ENCODE data around the gene PLSCR1.
A peak's percentile ranks its signal among the peaks of the same experiment; 100 is the strongest.

Gene PLSCR1

DNA sequence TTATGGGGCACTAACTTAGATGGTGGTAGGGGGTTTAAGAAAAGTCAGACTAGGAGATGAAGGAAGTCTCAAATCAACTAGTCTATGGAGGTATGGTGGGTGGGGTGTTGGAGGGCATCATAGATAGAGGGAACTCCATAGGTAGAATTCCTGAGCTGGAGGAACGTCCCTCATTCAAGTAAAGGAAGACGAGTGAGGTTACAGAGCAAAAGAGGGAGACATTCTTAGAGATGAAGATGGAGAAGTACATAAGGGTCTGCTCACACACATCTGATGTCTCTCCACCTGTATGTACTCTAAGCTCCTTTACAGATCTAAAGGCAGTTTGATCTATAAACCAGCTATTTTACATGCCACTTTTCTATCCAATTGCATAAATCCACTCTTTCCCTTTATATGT is 1.4 kb downstream of the PLSCR1 start:
- peak overlapping the region; percentile 69 for H3K4me3 ChIP-seq (ENCODE audit: low read depth, low read length)
- no peak for TF ChIP-seq CTCF (IDR thresholded peaks at IDR 0.05; ENCODE audit: insufficient read depth, low read depth, low read length, missing control alignments)
- no peak for DNase-seq (ENCODE audit: low read depth)

- DNase-seq (ENCODE audit: low read depth), result no peak
- peak overlapping the region; percentile 69; the same call in 1 of the 2 replicates for H3K4me3 ChIP-seq (ENCODE audit: low read depth, low read length)
- TF ChIP-seq CTCF (IDR thresholded peaks at IDR 0.05; ENCODE audit: insufficient read depth, low read depth, low read length, missing control alignments), result no peak
These were observed 2.2 kb downstream of the PLSCR1 start for GRCh38 chr3:146542179-146542578.

- DNase-seq (ENCODE audit: low read depth), result no peak
- no peak overlapping the region; the same call in 1 of the 2 replicates for H3K4me3 ChIP-seq (ENCODE audit: low read depth, low read length)
- TF ChIP-seq CTCF (IDR thresholded peaks at IDR 0.05; ENCODE audit: insufficient read depth, low read depth, low read length, missing control alignments), result no peak
These were observed 3.4 kb downstream of the PLSCR1 start for GRCh38 chr3:146540978-146541377.

- no peak for TF ChIP-seq CTCF (IDR thresholded peaks at IDR 0.05; ENCODE audit: insufficient read depth, low read depth, low read length, missing control alignments)
- no peak overlapping the region for H3K4me3 ChIP-seq (ENCODE audit: low read depth, low read length)
- DNase-seq (ENCODE audit: low read depth), result peak; percentile 36
These were observed 4.2 kb downstream of the PLSCR1 start for GRCh38 chr3:146540236-146540635.

DNA sequence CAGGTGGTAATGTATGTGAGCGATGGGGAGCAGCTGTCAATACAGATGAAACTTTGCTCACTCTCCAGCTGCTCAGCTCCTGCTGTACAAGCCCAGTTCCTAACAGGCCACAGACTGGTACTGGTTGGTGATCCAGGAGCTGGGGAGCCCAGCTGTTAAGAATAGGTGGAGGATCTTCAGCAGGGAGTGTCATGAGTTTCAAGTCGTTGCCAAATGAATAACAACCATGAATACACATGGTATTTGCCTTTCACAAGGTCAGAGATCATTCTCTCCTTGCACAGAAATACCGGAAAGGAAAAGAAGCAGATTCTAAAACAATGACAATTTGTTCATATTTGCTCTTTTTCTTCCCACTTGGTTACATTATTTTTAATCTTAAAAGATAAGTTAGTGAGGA is 5.1 kb downstream of the PLSCR1 start:
- no peak overlapping the region for H3K4me3 ChIP-seq (ENCODE audit: low read depth, low read length)
- no peak for DNase-seq (ENCODE audit: low read depth)
- TF ChIP-seq CTCF (IDR thresholded peaks at IDR 0.05; ENCODE audit: insufficient read depth, low read depth, low read length, missing control alignments), result no peak

- DNase-seq (ENCODE audit: low read depth), result no peak
- TF ChIP-seq CTCF (IDR thresholded peaks at IDR 0.05; ENCODE audit: insufficient read depth, low read depth, low read length, missing control alignments), result no peak
- no peak overlapping the region for H3K4me3 ChIP-seq (ENCODE audit: low read depth, low read length)
These were observed 6.8 kb downstream of the PLSCR1 start for GRCh38 chr3:146537603-146538002.

- TF ChIP-seq CTCF (IDR thresholded peaks at IDR 0.05; ENCODE audit: insufficient read depth, low read depth, low read length, missing control alignments), result no peak
- no peak for DNase-seq (ENCODE audit: low read depth)
- H3K4me3 ChIP-seq (ENCODE audit: low read depth, low read length), result no peak overlapping the region
These were observed 7.7 kb downstream of the PLSCR1 start for GRCh38 chr3:146536681-146537080.

Measured in GM12865 (cell line).